ENCODE results near the gene NEUROD2. TPM values are rescaled to one million over a fixed set of nuclear protein-coding genes. Genes with fewer than 3 reads are reported as not detected.

The NEUROD2 gene
- total and polyA plus RNA-seq, 2 of the 13 experiments (the other 11 are each of a cell fraction or from before 2014, with no cell fraction given): not detected

DNA sequence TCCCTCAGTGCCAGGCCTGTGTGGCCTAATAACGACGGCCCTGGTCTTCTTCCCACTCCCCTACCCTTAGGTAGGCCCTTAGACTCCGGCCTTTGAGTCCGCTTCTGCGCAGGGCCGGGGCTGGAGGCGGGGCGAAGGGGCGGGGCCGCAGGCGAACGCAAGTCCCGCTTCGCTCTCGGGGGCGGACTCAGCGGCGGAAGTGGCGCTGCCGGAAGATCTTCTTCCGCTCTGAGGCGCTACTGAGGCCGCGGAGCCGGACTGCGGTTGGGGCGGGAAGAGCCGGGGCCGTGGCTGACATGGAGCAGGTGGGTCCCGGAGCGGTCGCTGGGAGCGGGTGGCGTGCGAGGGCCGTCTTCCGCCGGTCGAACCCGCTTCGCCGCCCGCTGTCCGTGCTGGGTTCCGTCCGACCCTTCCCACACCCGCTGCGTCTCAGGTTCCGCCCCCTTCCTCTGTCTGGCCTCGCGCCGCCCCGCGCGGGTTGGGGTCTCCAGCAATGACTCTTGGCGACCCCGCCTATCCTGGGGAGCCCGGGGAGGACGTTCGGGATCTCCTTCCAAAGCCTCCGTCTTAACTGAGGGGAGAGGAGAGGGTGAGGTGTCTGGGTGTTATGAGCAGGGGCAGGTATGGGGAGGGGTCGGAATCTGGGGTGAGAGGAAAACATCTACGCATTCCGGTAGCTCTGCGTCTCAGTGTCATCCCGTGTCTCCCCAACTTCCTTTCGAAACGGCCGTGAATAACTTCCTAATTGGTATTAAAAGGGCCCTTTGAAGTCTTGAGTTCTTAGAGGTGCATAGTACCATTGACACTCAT lies 29.4 kb upstream of the NEUROD2 start, which contains the start of gene STARD3 (continued):
- TF ChIP-seq, protein P1, sequence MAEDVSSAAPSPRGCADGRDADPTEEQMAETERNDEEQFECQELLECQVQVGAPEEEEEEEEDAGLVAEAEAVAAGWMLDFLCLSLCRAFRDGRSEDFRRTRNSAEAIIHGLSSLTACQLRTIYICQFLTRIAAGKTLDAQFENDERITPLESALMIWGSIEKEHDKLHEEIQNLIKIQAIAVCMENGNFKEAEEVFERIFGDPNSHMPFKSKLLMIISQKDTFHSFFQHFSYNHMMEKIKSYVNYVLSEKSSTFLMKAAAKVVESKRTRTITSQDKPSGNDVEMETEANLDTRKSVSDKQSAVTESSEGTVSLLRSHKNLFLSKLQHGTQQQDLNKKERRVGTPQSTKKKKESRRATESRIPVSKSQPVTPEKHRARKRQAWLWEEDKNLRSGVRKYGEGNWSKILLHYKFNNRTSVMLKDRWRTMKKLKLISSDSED (CRISPR knock-in tag; IDR thresholded peaks at IDR 0.05): peak; percentile 40; the same call in 1 of the 2 replicates
- TF ChIP-seq NFKBIZ (CRISPR knock-in tag; IDR thresholded peaks at IDR 0.05) (no peak), ZNF207 (IDR thresholded peaks at IDR 0.05; ENCODE audit: borderline replicate concordance) (no peak), RAD21 (CRISPR knock-in tag; IDR thresholded peaks at IDR 0.05) (peak; percentile 60), ZNF451 (CRISPR knock-in tag; IDR thresholded peaks at IDR 0.05) (no peak), POLR2A (IDR thresholded peaks at IDR 0.05; ENCODE audit: insufficient read depth in 1 of 2, low read depth in 2 of 2, low read length in 2 of 2) (peak; percentile 63 to 84), SATB2 (CRISPR knock-in tag; IDR thresholded peaks at IDR 0.05) (no peak), ZNF510 (CRISPR knock-in tag; IDR thresholded peaks at IDR 0.05; ENCODE audit: low read depth) (no peak), NFE2 (CRISPR knock-in tag; IDR thresholded peaks at IDR 0.05) (no peak), ZIK1 (CRISPR knock-in tag; IDR thresholded peaks at IDR 0.05; ENCODE audit: borderline replicate concordance, low read depth) (no peak), ATM (IDR thresholded peaks at IDR 0.05; ENCODE audit: borderline replicate concordance) (no peak), ZFP1 (CRISPR knock-in tag; IDR thresholded peaks at IDR 0.05) (peak; percentile 29; the same call in 1 of the 2 replicates)
- TF ChIP-seq, protein P2, sequence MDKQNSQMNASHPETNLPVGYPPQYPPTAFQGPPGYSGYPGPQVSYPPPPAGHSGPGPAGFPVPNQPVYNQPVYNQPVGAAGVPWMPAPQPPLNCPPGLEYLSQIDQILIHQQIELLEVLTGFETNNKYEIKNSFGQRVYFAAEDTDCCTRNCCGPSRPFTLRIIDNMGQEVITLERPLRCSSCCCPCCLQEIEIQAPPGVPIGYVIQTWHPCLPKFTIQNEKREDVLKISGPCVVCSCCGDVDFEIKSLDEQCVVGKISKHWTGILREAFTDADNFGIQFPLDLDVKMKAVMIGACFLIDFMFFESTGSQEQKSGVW (CRISPR knock-in tag; IDR thresholded peaks at IDR 0.05; ENCODE audit: borderline replicate concordance): no peak
- TF ChIP-seq, protein P3, sequence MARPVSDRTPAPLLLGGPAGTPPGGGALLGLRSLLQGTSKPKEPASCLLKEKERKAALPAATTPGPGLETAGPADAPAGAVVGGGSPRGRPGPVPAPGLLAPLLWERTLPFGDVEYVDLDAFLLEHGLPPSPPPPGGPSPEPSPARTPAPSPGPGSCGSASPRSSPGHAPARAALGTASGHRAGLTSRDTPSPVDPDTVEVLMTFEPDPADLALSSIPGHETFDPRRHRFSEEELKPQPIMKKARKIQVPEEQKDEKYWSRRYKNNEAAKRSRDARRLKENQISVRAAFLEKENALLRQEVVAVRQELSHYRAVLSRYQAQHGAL (CRISPR knock-in tag; IDR thresholded peaks at IDR 0.05; ENCODE audit: not compliant biosample characterization): peak; percentile 49
- TF ChIP-seq, protein P4, sequence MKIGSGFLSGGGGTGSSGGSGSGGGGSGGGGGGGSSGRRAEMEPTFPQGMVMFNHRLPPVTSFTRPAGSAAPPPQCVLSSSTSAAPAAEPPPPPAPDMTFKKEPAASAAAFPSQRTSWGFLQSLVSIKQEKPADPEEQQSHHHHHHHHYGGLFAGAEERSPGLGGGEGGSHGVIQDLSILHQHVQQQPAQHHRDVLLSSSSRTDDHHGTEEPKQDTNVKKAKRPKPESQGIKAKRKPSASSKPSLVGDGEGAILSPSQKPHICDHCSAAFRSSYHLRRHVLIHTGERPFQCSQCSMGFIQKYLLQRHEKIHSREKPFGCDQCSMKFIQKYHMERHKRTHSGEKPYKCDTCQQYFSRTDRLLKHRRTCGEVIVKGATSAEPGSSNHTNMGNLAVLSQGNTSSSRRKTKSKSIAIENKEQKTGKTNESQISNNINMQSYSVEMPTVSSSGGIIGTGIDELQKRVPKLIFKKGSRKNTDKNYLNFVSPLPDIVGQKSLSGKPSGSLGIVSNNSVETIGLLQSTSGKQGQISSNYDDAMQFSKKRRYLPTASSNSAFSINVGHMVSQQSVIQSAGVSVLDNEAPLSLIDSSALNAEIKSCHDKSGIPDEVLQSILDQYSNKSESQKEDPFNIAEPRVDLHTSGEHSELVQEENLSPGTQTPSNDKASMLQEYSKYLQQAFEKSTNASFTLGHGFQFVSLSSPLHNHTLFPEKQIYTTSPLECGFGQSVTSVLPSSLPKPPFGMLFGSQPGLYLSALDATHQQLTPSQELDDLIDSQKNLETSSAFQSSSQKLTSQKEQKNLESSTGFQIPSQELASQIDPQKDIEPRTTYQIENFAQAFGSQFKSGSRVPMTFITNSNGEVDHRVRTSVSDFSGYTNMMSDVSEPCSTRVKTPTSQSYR (CRISPR knock-in tag; IDR thresholded peaks at IDR 0.05; ENCODE audit: borderline replicate concordance): no peak
- TF ChIP-seq, protein P5, sequence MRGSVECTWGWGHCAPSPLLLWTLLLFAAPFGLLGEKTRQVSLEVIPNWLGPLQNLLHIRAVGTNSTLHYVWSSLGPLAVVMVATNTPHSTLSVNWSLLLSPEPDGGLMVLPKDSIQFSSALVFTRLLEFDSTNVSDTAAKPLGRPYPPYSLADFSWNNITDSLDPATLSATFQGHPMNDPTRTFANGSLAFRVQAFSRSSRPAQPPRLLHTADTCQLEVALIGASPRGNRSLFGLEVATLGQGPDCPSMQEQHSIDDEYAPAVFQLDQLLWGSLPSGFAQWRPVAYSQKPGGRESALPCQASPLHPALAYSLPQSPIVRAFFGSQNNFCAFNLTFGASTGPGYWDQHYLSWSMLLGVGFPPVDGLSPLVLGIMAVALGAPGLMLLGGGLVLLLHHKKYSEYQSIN (CRISPR knock-in tag; IDR thresholded peaks at IDR 0.05; ENCODE audit: borderline replicate concordance): no peak
- TF ChIP-seq, protein P6, sequence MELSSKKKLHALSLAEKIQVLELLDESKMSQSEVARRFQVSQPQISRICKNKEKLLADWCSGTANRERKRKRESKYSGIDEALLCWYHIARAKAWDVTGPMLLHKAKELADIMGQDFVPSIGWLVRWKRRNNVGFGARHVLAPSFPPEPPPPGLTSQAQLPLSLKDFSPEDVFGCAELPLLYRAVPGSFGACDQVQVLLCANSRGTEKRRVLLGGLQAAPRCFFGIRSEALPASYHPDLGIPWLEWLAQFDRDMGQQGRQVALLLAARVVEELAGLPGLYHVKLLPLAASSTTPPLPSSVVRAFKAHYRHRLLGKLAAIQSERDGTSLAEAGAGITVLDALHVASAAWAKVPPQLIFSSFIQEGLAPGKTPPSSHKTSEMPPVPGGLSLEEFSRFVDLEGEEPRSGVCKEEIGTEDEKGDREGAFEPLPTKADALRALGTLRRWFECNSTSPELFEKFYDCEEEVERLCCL (CRISPR knock-in tag; IDR thresholded peaks at IDR 0.05; ENCODE audit: borderline replicate concordance): peak; percentile 34; the same call in 1 of the 2 replicates

Measured in HepG2 (cell line).